Spleen (tissue), 7 donors: ENCODE data around the gene TTC39B.

Experiments used
- CTCF ChIP-seq, 11 experiments: fragments of 200-600 bp in 7 of 11; fragments of 450-650 bp in 4 of 11; sonication (generic) in 4 of 11; IDR thresholded peaks in 8 of 11; conservative IDR thresholded peaks in 3 of 11; 1 replicate in 7 of 11; 2 replicates in 4 of 11; pipeline versions ENCODE4 v1.4.0 to v1.8.0; 2016 to 2021; ENCODE audit warnings: antibody characterized with exemption in 11 of 11, inconsistent platforms in 4 of 11, mild to moderate bottlenecking in 1 of 11
- POLR2AphosphoS5 ChIP-seq, 3 donors: sonication (generic); formaldehyde crosslinking; IDR thresholded peaks; one replicate each; pipeline ENCODE4 v1.5.1; 2017; ENCODE audit warnings: antibody characterized with exemption in 3 of 3
- donor health status: DM: no; HTN: no; CAD: no; lungs with moderate emphysema.
- donor health status: DM: no; HTN: no; CAD: no.
- donor health status: DM: no; HTN: no; CAD: no.

- TF ChIP-seq CTCF (IDR thresholded peaks at IDR 0.05 in 8 of 11, conservative IDR thresholded peaks at IDR 0.05 in 3 of 11), result no peak
- TF ChIP-seq POLR2AphosphoS5 (IDR thresholded peaks at IDR 0.05), result no peak
Measured at GRCh38 chr9:15131094-15131493, 175.9 kb downstream of the TTC39B start.
